GM19043 (cell line): ENCODE data around the gene FMNL1.
"Not testable (repeated sequence)": the region's sequence is repeated elsewhere in the genome, so short reads cannot be mapped to it uniquely, and the experiment has no call there.

Experiments used
- ATAC-seq: cut with Tn5 transposase; IDR thresholded peaks from one replicate; pipeline ENCODE4 v1.9.1; 2021; ENCODE audit warnings: low read depth; ENCODE audit not compliant: unreplicated experiment

The FMNL1 gene

DNA sequence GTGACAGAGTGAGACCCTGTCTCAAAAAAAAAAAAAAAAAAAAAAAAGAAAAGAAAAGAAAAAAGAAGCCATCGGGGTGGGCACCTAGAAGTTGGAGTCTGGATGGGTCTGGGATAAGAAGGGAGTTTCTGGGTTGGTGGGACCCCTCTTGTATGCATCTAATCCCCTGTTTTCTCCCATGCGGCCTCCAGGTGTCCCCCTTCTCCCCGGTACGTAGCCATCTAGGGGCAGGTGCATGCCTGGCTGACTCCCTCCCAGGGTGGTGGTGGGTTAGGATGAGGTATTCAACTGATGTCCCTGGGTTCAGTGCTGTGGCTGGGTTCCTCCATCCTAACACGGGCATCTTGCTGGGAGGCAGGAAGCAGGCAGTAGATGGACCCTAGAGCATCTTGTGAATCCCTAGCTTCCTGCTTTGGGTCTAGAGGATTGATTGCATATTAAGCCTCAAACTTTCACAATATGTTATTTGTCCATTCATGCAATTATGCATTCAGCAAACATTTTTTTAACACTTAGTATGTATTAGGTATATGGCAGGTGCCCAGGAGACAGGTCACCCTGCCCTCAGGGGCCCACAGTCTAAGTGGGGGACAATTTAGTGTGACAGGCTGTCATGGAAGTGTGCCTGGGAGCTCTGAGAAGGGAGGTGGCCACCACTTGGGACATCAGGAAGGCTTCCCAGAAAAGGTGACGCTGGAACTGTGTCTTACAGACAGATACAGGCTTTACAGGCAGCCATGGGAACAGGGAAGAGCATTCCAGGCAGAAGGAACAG is 13.1 kb downstream of the FMNL1 start:
- no peak for ATAC-seq

DNA sequence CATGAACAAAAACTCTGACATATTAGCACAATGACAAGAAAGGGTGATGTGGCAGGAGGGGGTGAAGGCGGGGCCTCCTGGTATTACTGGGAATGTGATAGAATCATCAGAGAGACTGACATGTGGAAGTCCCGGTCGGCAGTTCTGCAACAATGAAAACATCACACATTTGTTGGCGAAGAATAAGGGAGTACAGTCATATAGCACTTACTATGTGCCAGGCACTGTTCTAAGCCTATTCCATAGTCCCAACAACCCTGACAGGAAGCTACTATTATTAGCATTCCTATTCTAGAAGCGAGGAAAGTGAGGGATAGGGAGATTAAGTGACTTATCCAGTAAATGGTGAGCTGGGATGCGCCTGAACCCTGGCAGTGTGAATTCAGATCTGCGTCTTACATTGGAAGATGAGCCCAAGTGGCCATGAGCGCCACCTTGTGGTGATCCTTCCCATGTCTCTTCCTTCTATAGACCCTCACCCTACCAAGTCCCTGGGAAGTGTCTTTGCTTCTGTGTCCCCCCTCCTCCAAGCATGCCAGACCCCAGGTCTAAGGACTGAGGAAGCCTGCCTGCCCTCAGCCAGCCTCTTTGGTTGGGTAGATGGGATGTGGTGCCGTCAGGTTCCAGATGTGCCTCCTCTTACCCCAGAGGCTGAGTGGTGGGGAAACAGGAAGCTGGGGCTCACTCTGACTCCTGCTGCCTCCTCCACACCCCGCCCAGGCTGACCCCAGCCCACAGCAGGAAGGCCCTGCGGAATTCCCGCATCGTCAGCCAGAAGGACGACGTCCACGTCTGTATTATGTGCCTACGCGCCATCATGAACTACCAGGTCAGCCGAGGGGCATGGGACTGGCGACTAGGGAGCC is 14.0 kb downstream of the FMNL1 start:
- ATAC-seq, result no peak

DNA sequence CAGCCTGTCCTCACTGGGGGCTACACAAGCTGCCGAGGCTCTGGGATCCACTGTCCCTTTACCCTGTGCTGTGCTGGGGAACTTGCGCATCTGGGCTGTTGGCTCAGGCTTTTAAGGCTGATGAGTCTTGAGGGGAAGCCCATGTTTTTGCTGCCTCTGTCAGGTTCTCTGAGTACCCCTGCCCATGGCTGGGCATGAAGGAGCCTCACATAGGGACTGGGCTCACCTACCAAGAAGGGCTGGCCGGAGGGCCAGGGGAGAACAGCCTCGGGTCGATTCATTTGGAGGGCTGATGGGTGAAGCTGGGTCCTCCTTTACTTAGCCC is 14.6 kb downstream of the FMNL1 start:
- no peak for ATAC-seq

DNA sequence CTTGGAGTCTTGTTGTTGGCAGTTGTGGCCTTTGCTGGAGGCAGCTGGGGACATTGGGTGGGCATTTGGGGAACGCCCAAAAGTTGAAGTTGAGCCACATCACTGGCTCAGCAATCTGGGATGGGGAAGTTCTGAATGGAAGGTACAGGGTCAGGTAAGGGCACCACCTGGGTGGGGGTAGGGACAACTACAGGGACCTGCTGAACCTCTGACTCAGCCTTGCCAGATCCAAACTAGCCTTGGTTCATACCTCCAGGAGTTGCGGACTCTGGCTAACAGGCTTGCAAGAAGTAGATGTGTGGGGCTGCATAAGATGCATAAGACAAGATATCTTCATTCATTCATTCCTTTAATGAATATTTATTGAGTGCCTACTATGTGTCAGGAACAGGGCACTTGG is 16.0 kb downstream of the FMNL1 start:
- no peak for ATAC-seq

DNA sequence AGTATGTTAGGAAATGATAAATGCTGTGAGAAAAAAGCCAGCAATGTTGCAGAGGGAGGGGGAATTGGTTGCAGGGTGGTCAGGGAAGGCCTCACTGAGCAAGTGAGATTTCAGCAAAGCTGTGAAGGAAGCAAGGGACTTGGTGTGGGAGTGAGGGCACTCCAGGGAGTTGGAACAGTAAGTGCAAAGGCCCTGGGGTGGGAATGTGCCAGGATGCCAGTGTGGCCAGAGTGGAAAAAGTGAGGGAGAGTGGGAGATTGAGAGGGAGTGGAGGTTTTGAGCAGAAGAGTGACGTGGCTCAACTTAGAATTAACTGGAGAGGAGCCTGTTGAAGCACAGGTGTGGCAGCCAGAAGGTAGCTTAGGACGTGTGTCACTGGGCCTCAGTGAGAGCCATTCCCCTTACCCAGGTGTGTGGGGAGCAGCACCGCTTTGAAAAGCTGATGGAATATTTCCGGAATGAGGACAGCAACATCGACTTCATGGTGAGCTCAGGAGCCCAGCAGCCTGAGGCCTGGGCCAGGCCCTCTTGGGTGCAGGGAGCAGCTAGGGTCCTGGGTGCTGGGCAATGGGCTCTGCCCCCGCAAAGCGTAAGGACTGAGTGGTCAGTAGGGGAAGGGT is 16.6 kb downstream of the FMNL1 start:
- ATAC-seq, result no peak

DNA sequence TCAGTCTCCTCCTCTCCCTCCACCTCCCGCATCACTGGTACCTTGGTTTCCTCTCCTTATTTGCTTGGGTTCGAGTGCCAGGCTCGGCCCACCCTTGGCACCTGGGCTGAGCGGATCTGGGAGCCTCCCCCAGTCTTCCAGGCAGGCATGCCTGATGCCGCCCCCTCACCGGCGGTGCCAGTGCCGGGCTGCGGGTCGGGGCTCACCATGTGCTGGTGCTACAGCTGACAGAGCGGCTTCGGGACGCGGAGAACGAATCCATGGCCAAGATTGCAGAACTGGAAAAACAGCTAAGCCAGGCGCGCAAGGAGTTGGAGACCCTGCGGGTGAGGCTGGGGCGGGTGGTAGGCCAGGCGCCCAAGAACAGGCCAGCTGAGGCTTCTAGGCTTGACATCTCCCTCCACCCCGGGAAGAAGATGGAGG is 19.2 kb downstream of the FMNL1 start:
- ATAC-seq, result no peak

DNA sequence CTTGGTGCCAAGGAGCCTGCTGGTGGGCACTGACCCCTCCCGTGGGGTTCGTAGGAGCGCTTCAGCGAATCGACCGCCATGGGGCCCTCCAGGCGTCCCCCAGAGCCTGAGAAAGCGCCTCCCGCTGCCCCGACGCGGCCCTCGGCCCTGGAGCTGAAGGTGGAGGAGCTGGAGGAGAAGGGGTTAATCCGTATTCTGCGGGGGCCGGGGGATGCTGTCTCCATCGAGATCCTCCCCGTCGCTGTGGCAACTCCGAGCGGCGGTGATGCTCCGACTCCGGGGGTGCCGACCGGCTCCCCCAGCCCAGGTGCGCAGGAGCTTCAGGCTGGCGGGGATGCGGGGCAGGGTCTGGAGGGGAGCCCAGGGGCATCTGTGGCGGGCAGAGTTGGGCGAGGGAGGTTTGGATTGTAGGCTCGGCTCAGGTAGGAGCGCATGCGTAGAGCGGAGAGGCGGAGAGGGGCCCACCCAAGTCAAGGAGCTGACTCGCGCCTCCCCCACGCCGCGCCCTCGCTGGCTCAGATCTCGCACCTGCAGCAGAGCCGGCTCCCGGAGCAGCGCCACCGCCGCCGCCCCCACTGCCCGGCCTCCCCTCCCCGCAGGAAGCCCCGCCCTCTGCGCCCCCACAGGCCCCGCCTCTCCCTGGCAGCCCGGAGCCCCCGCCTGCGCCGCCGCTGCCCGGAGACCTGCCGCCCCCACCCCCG is 19.8 kb downstream of the FMNL1 start:
- no peak for ATAC-seq

DNA sequence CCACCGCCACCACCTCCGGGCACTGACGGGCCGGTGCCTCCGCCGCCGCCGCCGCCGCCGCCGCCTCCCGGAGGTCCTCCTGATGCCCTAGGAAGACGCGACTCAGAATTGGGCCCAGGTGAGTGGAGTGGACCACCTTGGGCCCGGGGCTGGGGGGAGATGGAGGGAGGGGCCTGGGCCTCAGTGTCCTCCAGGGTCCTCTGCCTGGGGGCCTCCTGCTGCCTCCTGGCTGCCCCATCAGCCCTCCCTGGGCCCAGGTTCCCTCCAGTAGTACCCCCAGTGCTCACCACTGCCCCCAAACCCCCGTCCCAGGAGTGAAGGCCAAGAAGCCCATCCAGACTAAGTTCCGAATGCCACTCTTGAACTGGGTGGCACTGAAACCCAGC is 20.3 kb downstream of the FMNL1 start:
- no peak for ATAC-seq

DNA sequence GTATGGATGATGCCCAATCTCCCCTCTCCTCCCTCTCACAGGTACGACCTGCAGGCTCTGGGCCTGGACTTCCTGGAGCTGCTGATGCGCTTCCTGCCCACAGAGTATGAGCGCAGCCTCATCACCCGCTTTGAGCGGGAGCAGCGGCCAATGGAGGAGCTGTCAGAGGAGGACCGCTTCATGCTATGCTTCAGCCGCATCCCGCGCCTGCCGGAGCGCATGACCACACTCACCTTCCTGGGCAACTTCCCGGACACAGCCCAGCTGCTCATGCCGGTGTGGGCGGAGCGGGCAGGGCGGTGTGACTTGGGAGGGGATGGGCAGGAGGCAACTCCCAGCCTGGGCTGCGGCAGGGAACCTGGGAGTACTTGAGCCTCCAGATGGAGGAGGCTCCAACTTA is 22.1 kb downstream of the FMNL1 start:
- ATAC-seq, result no peak

DNA sequence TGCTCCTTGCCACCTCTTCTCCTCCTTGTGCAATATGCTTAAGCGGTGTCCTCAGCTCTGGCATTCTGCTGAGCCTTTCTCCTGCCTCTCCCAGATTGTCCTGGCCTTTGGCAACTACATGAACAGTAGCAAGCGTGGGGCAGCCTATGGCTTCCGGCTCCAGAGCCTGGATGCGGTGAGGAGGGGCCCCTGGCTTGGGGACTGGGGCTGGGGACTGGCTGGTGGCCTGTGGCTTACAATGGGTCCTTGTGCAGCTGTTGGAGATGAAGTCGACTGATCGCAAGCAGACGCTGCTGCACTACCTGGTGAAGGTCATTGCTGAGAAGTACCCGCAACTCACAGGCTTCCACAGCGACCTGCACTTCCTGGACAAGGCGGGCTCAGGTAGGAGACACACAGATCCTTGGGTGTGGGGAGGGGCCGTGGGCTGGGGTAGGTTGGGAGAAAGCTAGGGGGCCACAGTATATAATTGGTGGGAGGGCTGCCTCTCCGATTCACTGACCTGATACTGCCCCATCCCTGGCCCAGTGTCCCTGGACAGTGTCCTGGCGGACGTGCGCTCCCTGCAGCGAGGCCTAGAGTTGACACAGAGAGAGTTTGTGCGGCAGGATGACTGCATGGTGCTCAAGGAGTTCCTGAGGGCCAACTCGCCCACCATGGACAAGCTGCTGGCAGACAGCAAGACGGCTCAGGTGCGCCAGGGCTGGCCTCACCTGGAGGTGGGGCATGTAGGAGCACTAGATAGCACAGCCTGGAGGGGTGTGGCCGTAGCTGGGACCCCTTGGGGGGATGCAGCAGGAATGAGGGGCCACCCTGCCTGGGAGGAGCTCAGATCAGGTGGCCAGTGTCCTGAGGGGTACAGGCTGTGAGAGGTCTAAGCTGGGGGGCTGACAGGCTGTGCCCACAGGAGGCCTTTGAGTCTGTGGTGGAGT is 23.3 kb downstream of the FMNL1 start:
- ATAC-seq, result no peak

DNA sequence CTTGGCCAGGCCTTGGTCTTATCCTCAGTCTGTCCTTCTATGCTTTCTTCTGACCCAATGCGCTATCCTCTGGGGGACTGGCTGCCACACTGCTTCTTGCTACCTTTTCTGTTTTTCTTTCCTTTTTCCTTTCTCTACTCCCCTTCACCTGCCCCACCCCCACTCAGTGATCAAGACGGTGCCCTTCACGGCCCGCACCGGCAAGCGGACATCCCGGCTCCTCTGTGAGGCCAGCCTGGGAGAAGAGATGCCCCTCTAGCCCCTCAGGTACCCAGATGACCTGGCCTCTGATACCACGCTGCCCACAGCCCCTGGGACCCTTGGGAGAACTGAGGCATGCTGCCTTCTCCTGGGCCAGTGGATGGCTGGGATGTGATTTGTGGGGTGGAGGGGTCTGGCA is 24.7 kb downstream of the FMNL1 start:
- ATAC-seq, result no peak

DNA sequence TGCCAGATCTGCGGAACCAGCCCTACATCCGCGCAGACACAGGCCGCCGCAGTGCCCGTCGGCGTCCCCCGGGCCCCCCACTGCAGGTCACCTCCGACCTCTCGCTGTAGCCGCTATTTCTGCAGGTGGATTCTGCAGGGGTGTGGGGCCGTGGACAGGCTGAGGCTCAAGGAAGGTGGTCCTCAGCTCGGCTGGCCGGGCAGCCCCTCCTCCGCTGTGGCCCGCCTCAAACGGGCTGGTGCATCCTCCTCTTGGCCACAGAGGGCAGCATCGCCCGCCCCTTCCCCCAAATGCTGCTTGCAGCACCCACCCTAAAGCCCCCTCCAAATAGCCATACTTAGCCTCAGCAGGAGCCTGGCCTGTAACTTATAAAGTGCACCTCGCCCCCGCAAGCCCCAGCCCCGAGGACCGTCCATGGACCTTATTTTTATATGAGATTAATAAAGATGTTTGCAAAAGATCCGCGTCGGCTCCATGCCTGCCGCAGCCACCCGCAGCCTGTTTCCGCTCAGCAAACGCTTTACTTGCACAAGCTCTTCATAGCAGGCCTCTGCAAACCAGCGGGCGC is 25.3 kb downstream of the FMNL1 start:
- no peak for ATAC-seq

DNA sequence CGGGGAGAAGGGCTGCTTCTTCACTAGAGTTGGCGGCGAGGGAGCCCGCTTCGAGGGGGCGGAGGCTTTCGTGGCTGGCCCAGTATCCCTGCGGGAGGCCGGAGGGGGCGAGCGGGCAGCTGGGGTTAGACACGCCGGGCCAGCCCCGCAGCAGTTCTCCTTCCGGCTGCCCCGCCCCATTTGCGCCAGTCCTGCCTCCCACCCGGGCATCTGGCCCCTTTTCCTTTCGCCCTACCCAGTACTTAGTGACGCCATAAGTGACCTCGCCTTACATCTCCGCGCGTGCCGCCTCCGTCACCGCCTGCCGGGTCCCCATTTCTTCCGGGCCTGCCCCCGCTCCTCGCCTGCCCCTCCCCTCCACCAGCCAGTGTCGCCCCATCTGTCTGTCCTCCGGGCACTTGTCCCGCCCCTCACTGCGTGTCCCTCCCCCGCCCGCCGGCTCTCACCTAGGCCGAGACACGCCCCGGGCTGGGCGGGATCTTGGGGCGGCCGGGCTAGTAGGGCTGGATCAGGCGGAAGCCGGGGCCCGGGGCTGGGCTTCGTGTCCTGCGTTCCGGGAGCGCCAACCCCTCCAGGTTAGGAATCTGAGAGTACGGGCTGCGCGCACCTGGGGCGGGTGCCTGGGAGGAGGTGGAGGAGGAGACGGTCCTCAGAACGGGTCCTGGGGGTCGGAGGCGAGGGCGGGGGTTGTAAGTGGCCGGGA is 25.9 kb downstream of the FMNL1 start:
- ATAC-seq, result peak; percentile 82

DNA sequence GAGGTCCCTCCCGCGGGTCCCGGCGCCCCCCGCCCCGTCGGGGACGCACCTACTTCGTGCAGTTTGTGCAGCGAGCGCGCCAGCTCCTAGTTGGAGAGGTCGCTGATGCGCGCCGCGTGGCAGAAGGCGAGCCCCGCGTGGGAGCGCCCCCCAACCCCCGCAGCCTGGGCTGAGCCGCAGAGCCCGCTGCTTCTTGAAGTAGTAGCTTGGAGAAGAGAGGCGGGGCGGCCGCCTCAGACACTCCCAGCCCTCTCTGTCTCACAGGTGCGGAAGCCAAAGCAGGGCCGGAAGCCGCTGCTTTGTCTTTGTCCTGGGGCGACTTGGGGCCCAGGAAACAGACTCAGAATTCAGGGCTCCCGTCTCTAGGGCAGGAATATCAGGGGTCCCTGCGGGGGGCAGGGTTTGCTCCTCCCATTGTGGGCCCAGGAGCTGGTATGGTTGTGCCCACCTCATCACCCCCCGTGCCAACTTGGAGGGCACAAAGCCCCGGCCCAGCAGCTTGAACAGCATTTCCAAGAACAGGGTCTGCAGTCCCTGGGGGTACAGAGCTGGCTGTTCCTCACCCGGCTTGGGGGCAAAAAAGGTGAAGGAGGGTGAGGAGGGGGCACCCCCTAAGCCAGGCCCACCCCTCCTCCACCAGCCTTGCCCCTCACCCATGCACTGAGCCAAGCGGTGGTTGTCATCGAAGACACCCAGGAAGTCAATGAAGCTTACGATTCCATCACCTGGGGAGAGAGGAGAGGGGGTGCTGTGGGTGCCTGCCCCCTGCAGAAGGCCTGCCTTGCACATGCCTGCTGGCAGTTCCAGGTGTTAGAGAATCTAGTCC is 26.7 kb downstream of the FMNL1 start:
- ATAC-seq, result peak; percentile 56

DNA sequence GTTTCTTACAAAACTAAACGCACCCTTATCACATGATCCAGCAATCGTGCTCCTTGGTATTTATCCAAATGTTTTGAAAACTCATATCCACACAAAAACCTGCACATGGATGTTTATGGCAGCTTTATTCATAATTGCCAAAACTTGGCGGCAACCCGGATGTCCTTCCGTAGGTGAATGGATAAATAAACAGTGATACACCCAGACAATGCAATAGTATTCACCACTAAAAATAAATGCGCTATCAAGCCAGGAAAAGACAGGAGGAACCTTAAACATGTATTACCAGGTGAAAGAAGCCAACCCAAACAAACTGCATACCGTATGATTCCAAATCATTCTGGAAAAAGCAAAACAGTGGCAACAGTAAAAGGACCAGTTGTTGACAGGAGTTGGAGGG is 30.2 kb downstream of the FMNL1 start:
- ATAC-seq, result no peak

DNA sequence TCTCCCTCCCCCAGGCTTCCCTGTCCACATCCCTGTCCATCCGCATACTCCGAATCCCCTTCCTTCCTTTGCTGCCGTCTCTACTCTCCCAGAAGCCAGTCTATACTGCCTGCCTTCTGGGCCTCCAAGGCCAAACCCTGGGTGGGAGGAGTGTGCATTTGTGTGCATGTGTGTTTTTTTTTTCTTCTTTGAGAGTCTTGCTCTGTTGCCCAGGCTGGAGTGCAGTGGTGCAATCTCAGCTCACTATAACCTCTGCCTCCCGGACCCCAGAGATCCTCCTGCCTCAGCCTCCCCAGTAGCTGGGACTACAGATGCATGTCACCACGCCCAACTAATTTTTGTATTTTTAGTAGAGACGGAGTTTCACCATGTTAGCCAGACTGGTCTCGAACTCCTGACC is 31.6 kb downstream of the FMNL1 start:
- not testable (repeated sequence) for ATAC-seq

DNA sequence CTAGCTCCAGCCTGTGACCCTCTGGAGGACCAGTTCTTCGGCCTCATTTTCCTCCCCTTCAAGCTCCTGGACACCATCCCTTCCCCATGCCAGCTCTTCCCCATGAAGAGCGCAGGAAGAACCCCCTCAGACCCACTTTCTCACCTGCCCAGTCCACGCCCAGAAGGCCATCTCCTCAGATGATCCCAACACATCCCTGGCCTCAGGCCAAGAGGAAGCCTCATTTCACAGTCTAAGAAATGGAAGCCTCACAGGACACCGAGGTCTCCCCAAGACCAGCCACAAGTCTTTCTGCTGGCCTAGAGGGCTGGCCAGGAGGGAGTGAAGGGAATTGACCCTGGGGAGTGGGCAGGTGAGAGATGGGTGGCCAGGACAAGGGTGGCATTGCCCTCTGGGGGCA is 32.2 kb downstream of the FMNL1 start:
- ATAC-seq, result no peak

DNA sequence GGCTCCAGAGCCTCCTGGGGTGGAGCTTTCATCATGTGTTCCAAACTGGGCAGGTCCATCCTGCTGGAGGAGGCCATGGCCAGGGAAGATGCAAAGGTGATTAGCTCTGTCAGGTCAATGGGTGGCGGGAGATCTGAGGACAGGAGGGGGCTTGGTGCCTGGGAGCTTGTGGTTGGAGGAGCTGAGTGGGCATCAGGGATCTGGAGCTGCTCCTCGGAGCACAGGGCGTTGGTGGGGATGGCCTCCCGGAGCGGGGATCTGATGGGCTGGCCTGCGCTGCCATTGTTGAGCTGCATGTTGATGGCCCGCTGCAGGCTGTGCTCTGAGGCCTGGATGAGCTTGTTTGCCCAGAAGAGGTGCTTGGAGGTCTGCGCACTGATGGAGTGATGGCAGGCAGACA is 33.7 kb downstream of the FMNL1 start:
- ATAC-seq, result no peak
